Measurements from ENCODE around the gene DRD1.

The DRD1 gene

DNA sequence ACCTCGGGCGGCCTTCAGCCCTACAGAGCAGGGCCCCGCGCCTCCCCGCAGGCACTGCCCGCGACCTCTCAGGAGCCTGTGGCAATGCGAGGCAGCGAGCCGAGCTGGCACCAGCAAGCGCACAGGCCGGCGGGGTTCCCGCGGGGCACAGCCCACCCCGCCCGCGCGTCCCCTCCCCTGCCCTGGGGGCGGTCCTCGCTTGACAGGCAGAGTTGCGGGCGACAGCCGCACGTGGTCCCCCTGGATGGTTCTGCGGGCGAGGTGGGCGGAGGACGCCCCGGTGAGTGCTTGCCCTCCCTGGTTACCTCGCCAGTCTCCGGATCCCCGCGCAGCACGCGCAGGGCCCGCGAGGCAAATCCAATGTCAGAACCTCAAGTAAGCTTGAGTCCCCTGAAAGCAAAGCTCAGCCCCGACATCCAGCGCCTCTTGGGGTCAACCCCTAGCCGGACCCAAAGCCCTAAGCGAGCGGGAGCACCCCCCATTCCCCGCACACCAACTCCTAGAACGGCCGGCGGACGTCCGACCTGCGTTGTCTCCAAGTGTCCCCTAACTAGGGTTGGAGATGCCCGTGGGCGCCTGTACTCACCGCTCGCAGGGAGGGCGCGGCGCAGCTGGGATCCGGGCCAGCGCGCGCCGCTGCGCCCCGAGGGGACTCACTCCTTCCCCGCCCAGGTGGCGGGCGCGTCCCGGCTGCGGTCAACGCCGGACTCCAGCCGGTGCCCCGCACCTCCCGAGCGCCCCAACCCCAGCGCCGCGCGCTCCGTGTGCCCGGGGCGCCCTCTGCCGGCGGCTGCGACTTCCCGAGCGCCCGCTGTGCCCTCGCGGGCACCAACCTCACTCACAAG lies at the start of gene DRD1:
Gene DRD1 (minus strand): TSS at position 123 of the 845 bp plus-strand sequence. CDS start 1,083 bp downstream, outside the sequence.
- no peak within 1 kb of the TSS for H3K4me3 ChIP-seq (ENCODE audit: low read length)
- TF ChIP-seq, protein P1, sequence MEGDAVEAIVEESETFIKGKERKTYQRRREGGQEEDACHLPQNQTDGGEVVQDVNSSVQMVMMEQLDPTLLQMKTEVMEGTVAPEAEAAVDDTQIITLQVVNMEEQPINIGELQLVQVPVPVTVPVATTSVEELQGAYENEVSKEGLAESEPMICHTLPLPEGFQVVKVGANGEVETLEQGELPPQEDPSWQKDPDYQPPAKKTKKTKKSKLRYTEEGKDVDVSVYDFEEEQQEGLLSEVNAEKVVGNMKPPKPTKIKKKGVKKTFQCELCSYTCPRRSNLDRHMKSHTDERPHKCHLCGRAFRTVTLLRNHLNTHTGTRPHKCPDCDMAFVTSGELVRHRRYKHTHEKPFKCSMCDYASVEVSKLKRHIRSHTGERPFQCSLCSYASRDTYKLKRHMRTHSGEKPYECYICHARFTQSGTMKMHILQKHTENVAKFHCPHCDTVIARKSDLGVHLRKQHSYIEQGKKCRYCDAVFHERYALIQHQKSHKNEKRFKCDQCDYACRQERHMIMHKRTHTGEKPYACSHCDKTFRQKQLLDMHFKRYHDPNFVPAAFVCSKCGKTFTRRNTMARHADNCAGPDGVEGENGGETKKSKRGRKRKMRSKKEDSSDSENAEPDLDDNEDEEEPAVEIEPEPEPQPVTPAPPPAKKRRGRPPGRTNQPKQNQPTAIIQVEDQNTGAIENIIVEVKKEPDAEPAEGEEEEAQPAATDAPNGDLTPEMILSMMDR (conservative IDR thresholded peaks at IDR 0.05; ENCODE audit: low read length), result peak; percentile 26
- peak; percentile 6 for DNase-seq (ENCODE audit: low read depth)

DNA sequence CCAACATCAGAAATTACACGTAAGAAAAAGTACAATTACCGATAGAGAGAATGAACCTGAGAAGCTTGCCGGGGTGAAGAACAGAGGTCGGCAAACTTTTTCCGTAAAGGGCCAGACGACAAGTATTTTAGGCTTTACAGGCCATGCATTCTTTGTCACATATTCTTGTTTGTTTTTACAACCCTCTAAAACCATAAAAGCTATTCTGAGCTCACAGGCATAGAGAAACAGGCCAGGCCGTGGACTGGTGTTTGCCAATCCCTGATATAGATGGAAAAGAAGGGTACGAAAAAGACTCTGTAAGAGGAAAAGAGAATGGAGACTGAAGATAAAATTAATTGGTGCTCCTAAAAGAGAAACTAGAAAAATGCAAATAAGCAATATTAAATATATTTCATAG lies 49.7 kb upstream of the DRD1 start:
- DNase-seq (ENCODE audit: low read depth), result no peak
- no peak overlapping the region for H3K4me3 ChIP-seq (ENCODE audit: low read length)
- TF ChIP-seq, protein P1 (conservative IDR thresholded peaks at IDR 0.05; ENCODE audit: low read length), result no peak

DNA sequence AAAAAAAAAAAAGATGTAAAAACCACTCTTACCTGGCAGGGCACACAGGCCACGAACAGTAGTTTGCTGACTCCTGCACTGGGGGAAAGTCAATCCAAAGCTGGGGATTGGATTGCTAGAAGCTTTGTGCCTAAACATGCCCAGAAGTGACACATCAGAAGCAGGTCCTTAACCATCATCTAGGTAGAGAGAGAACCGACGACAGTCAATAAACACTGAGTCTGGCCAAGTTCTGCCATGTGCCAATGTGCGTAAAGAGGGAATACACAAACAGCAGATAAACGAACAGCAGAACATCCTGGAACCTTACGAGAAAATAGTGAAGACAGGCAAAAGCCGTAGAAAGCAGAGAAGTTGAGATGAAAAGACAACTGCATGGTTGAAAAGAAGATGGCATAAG lies 49.3 kb upstream of the DRD1 start:
- no peak for DNase-seq (ENCODE audit: low read depth)
- TF ChIP-seq, protein P1 (conservative IDR thresholded peaks at IDR 0.05; ENCODE audit: low read length), result no peak

DNA sequence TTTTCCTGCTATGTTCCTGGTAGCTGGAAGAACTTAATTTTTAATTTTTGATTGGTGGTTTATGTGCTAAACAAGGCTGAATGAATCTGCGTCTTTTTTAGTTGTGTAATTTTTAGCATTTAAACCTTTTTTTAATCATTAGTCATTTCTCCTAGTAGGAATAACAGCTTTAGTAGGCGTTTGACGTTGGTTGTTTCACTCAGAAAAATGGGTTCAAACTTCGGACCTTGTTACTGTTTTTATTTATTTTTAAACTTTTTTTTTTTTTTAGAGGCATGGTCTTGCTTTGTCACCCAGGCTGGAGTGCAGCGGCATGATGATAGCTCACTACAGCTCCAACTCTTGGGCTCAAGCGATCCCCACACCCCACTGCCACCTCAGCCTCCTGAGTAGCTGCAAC lies 47.2 kb upstream of the DRD1 start:
- no peak overlapping the region for H3K4me3 ChIP-seq (ENCODE audit: low read length)
- TF ChIP-seq, protein P1 (conservative IDR thresholded peaks at IDR 0.05; ENCODE audit: low read length), result no peak
- DNase-seq (ENCODE audit: low read depth), result no peak

More for the DNA sequence above, 49.3 kb upstream of the DRD1 start:
- no peak overlapping the region for H3K4me3 ChIP-seq (ENCODE audit: low read length)

DNA sequence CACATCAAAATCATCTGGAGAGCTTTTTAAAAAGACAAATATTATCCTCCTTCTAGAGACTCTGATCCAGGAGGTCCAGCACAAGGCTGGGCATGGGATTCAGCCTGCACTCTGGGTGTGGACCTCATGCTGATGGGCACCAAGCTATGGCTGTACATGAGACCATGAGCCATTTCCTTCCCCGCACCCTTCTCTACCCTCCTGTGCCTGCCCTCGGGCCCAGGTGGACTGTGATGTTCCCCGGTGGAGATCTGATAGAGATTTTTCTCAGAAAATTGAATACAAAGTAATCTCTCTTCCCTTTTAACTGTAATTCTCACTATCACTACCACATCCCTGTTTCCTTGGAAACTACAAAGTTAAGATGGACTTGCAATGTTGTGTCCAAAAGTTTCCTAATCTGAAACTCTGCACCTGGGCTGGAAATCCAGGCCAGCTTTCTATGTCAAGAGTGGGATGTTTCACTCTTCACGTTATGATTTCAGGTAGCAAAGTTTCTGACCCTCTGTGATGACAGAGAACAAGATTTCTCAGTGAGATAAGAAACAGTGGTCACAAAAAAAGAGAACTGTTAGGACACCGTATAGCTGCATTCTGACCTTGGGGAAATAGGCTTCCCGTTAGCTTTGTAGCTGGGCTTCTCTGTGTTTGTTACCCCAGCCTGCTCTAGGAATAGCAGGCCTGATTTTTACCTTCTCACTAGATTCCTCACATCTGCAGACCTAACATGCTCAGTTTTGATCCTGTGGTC lies 45.9 kb upstream of the DRD1 start:
- DNase-seq (ENCODE audit: low read depth), result no peak
- TF ChIP-seq, protein P1 (conservative IDR thresholded peaks at IDR 0.05; ENCODE audit: low read length), result no peak

DNA sequence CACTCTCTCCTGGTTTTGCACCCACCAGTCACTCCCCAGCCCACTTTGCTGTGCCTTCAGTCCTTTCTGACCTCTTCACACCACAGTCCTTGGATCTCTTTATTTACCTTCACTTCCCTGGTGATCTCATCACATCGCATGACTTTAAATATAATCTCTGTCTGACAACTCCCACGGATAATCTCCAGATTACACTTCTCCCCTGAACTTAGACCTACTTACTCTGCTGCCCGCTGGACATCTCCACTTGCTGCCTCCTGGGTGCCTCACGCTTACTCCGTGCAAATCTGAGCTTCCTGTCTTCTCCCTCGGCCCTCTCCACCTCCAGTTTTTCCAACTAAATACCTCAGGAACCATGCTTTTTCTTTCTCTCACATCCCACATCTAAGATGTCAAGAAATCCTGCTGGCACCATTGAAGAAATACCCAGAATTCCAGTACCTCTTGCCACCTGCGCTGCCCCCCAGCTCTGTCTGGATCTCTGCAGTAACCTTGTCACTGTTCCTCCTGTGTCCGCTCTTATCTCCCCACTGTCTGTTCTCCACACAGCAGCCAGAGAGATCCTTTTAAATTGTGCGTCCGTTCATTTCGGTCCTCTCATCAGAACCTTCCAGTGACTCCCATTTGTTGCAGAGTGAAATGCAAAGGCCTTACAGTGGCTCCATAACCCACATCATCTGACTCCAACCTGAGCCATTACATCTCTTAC lies 43.7 kb upstream of the DRD1 start:
- no peak for DNase-seq (ENCODE audit: low read depth)
- H3K4me3 ChIP-seq (ENCODE audit: low read length), result no peak overlapping the region
- TF ChIP-seq, protein P1 (conservative IDR thresholded peaks at IDR 0.05; ENCODE audit: low read length), result no peak

More for the DNA sequence above, 45.9 kb upstream of the DRD1 start:
- no peak overlapping the region for H3K4me3 ChIP-seq (ENCODE audit: low read length)

All from AG10803 (cell line).